ENCODE measurements around the gene DPP6.

Gene DPP6

DNA sequence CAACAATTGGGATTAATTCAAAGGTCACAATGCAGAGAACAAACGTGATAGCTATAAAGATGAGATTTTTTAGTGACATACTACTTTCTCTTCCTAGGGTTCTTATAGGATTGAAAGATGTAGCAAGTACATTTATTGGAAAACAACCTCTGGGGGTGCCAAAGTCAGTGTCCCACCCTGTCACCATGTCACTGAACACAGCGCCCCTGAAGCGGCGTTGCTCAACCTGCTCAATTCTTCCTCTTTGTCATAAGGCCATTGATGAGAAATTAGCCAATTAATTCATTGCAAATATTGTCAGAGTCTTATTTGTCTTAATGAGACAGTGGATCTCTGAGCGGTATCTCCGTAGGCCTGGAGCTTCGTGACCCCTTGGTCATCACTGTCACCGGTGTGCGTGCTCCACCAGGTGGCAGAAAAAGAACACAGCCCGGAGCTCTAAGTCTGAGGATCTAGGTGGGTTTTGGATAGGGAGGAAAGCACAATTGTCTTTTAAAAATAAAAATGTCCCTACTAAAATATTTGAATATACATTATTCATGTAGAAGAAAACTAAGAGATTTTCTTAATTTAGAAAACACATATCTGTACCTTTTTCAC, 588.2 kb downstream of the DPP6 start:
- H3K4me3 ChIP-seq (ENCODE audit: low read depth, low read length) = no peak overlapping the region
- no peak overlapping the region for H3K27ac ChIP-seq (ENCODE audit: low read depth, low read length)
- H3K9ac ChIP-seq (ENCODE audit: low read depth, low read length) = no peak overlapping the region
- H3K9me3 ChIP-seq (ENCODE audit: control insufficient read depth, insufficient read depth, low read length) = no peaks in the 10 kb centered on the region
- no peaks in the 10 kb centered on the region for H3K36me3 ChIP-seq (ENCODE audit: control insufficient read depth, insufficient read depth, low read length)
- H3K27me3 ChIP-seq (ENCODE audit: control insufficient read depth, insufficient read depth, low read length) = no peaks in the 10 kb centered on the region
- H3K4me1 ChIP-seq (ENCODE audit: control insufficient read depth, insufficient read depth, low read length) = peaks cover 12% of the 10 kb centered on the region

DNA sequence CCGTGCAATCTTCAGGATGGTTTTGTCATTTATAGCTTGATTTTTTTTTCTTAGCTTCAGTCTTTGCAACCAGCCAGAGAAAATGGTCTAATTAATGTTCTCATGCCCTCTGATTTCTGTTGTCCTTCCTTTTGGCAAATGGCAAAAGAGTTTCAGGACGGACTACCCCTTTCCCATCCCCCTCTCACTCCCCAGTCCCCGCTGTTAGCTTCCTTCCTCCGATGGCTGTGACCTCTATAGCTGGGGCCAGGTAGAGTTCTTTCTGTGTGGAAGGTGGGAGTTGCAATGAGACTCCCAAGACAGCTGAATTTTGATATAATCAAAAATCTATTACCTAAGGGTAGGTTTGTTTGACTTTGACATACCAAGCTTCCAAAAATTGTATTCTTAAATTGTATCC, 588.7 kb downstream of the DPP6 start:
- no peak overlapping the region for H3K9ac ChIP-seq (ENCODE audit: low read depth, low read length)
- H3K9me3 ChIP-seq (ENCODE audit: control insufficient read depth, insufficient read depth, low read length) = no peaks in the 10 kb centered on the region
- H3K27ac ChIP-seq (ENCODE audit: low read depth, low read length) = no peak overlapping the region
- no peak overlapping the region for H3K4me3 ChIP-seq (ENCODE audit: low read depth, low read length)
- H3K27me3 ChIP-seq (ENCODE audit: control insufficient read depth, insufficient read depth, low read length) = no peaks in the 10 kb centered on the region
- H3K4me1 ChIP-seq (ENCODE audit: control insufficient read depth, insufficient read depth, low read length) = peaks cover 12% of the 10 kb centered on the region
- no peaks in the 10 kb centered on the region for H3K36me3 ChIP-seq (ENCODE audit: control insufficient read depth, insufficient read depth, low read length)

DNA sequence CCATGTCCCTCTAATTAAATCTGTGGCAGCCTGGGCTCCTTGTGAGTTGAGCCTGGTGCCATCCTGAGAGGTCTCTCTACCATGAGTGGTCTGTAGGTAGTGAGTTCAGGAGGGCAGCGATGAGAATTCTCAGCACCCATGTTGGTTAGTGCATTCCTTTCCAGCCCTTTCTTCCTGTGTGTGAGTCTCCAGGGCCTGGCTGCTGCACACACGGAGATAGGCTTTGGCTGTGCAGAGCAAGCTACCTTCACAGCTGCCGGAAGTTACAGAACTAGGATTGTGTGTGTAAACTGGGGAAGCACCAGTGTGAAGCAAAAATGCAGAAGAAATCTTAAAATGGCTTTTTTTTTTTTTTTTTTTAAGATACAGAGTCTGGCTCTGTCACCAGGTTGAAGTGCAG, 592.2 kb downstream of the DPP6 start:
- no peaks in the 10 kb centered on the region for H3K36me3 ChIP-seq (ENCODE audit: control insufficient read depth, insufficient read depth, low read length)
- H3K27me3 ChIP-seq (ENCODE audit: control insufficient read depth, insufficient read depth, low read length) = no peaks in the 10 kb centered on the region
- H3K4me1 ChIP-seq (ENCODE audit: control insufficient read depth, insufficient read depth, low read length) = 0 out of 2 replicates have a peak, but pooled peaks cover 3% of the 10 kb centered on the region
- no peak overlapping the region for H3K9ac ChIP-seq (ENCODE audit: low read depth, low read length)
- no peaks in the 10 kb centered on the region for H3K9me3 ChIP-seq (ENCODE audit: control insufficient read depth, insufficient read depth, low read length)
- H3K4me3 ChIP-seq (ENCODE audit: low read depth, low read length) = no peak overlapping the region
- no peak overlapping the region for H3K27ac ChIP-seq (ENCODE audit: low read depth, low read length)

DNA sequence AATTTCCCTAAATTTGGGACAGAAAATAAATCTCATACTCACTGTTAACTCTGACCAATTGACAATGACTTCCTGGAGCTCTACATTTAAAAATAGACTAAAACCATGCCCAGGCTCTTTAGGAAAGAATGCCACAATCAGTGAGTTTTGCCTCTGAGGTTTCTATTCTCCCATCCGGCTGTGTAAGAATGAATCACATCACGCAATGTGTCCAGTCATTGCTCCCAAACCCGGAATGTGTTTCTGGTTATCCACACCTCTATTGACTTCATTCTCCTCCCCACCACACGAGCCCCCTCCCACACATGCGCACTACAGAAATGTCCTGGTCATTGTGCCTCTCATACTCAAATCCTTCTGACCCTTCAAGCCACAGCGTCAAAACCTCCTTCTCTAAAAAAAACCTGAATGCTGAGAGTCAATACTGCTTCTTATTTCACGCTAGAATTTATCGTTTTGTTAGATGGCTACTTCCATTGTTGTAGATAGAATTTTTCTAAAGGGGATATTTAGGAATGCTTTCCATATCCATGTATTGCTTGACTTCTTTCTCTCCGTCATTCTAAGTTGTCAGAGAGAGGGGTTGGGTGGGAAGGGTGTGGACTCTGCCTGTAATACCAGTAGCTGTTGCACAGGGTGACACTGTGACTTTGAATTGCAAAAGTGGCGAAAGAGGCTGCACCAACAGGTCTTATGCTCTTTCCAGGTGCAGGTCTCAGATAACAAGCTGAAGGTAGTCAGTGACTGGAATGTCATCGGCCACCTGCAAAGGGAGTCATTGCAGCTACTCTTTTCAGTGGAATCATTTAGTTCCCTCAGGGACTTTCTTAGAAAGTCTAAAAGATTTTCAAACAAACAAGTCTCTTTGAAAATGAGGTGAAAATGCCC, 594.2 kb downstream of the DPP6 start:
- no peak overlapping the region for H3K4me3 ChIP-seq (ENCODE audit: low read depth, low read length)
- peaks cover 3% of the 10 kb centered on the region; the same call in 1 of the 2 replicates for H3K9me3 ChIP-seq (ENCODE audit: control insufficient read depth, insufficient read depth, low read length)
- no peak overlapping the region for H3K9ac ChIP-seq (ENCODE audit: low read depth, low read length)
- H3K4me1 ChIP-seq (ENCODE audit: control insufficient read depth, insufficient read depth, low read length) = no peaks in the 10 kb centered on the region
- H3K36me3 ChIP-seq (ENCODE audit: control insufficient read depth, insufficient read depth, low read length) = no peaks in the 10 kb centered on the region
- H3K27ac ChIP-seq (ENCODE audit: low read depth, low read length) = no peak overlapping the region
- no peaks in the 10 kb centered on the region for H3K27me3 ChIP-seq (ENCODE audit: control insufficient read depth, insufficient read depth, low read length)

DNA sequence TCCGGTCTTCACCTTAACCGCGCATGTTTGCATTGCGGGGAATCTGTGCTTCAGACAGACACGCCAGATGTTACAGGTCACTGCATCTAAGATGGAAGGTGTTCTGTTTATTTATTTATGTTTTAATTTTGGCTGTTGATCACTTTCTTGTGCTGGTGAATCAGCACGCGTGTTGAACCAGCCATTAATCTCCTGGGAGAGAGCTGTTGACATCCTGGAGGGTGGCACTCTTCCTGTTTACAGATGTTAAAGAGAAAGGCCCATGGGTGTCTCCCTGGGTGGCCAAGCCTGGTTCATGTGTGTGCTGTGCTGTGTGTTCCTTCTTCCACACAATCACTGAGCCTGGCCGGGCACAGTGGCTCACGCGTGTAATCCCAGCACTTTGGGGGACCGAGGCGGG, 595.4 kb downstream of the DPP6 start:
- no peaks in the 10 kb centered on the region for H3K36me3 ChIP-seq (ENCODE audit: control insufficient read depth, insufficient read depth, low read length)
- no peaks in the 10 kb centered on the region for H3K27me3 ChIP-seq (ENCODE audit: control insufficient read depth, insufficient read depth, low read length)
- H3K4me3 ChIP-seq (ENCODE audit: low read depth, low read length) = no peak overlapping the region
- H3K4me1 ChIP-seq (ENCODE audit: control insufficient read depth, insufficient read depth, low read length) = no peaks in the 10 kb centered on the region
- H3K9me3 ChIP-seq (ENCODE audit: control insufficient read depth, insufficient read depth, low read length) = peaks cover 3% of the 10 kb centered on the region; the same call in 1 of the 2 replicates
- H3K27ac ChIP-seq (ENCODE audit: low read depth, low read length) = no peak overlapping the region
- no peak overlapping the region for H3K9ac ChIP-seq (ENCODE audit: low read depth, low read length)

DNA sequence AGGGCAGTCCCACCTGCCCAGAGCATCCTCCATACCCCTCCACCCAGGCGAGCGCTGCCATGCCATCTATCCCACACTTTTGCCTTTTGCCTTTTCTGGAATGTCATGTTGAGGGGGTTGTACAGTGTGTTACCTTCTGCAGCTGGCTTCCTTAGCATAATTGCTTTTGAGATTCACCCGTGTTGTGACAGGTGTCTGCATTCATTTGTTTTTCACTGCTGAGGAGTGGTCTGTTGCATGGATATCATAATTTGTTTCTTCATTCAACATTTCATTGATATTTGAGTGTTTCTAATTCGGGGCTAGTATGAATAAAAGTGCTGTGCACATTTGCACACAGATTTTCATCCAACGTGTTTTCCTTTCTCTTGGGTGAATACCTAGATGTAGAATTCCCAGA, 596.8 kb downstream of the DPP6 start:
- Histone ChIP-seq H3K4me1 (ENCODE audit: control insufficient read depth, insufficient read depth, low read length) (no peaks in the 10 kb centered on the region), H3K9ac (ENCODE audit: low read depth, low read length) (no peak overlapping the region), H3K36me3 (ENCODE audit: control insufficient read depth, insufficient read depth, low read length) (no peaks in the 10 kb centered on the region), H3K27ac (ENCODE audit: low read depth, low read length) (no peak overlapping the region), H3K27me3 (ENCODE audit: control insufficient read depth, insufficient read depth, low read length) (no peaks in the 10 kb centered on the region), H3K4me3 (ENCODE audit: low read depth, low read length) (no peak overlapping the region), H3K9me3 (ENCODE audit: control insufficient read depth, insufficient read depth, low read length) (peaks cover 3% of the 10 kb centered on the region; the same call in 1 of the 2 replicates)

DNA sequence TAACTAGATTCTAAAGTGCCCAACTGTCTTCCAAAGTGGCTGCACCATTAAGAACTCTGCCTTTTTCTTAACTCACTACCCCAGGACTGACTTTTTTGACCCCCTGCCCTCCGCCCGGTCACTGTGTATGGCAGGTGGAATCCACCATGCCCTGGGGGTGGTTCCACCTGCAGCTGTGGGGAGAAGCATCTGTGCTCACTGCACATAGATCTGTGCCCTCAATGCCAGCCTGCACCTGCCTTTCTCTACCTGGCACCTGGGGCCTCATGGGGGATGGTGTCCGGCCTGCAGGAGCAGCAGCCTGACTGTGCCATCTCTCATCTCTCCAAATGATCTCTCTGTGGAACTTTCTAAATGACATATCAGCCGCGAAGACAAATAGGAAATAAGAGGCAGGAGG, 597.2 kb downstream of the DPP6 start:
- no peak overlapping the region for H3K4me3 ChIP-seq (ENCODE audit: low read depth, low read length)
- H3K9ac ChIP-seq (ENCODE audit: low read depth, low read length) = no peak overlapping the region
- no peaks in the 10 kb centered on the region for H3K27me3 ChIP-seq (ENCODE audit: control insufficient read depth, insufficient read depth, low read length)
- H3K4me1 ChIP-seq (ENCODE audit: control insufficient read depth, insufficient read depth, low read length) = no peaks in the 10 kb centered on the region
- no peak overlapping the region for H3K27ac ChIP-seq (ENCODE audit: low read depth, low read length)
- H3K9me3 ChIP-seq (ENCODE audit: control insufficient read depth, insufficient read depth, low read length) = peaks cover 3% of the 10 kb centered on the region; the same call in 1 of the 2 replicates
- no peaks in the 10 kb centered on the region for H3K36me3 ChIP-seq (ENCODE audit: control insufficient read depth, insufficient read depth, low read length)

DNA sequence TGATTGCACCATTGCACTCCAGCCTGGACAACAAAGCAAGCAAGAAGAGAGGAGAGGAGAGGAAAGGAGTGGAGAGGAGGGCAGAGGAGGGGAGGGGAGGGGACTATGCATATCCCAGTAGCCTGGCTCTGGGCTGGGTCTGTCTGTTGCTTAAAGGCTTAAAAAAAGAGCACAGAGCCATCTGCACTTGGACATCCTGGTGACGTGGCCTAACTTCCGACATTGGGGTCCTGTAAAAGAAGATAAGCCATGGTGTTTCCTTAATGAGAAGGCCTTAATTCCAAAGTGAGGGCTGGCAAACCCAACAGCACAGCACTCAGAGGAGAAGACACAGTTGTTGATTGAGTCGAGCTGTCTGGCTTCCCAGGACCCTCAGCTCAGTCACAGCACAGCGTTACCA, 598.1 kb downstream of the DPP6 start:
- H3K9ac ChIP-seq (ENCODE audit: low read depth, low read length) = no peak overlapping the region
- H3K36me3 ChIP-seq (ENCODE audit: control insufficient read depth, insufficient read depth, low read length) = no peaks in the 10 kb centered on the region
- no peak overlapping the region for H3K27ac ChIP-seq (ENCODE audit: low read depth, low read length)
- H3K4me1 ChIP-seq (ENCODE audit: control insufficient read depth, insufficient read depth, low read length) = no peaks in the 10 kb centered on the region
- H3K27me3 ChIP-seq (ENCODE audit: control insufficient read depth, insufficient read depth, low read length) = no peaks in the 10 kb centered on the region
- H3K9me3 ChIP-seq (ENCODE audit: control insufficient read depth, insufficient read depth, low read length) = peaks cover 3% of the 10 kb centered on the region; the same call in 1 of the 2 replicates
- H3K4me3 ChIP-seq (ENCODE audit: low read depth, low read length) = no peak overlapping the region

DNA sequence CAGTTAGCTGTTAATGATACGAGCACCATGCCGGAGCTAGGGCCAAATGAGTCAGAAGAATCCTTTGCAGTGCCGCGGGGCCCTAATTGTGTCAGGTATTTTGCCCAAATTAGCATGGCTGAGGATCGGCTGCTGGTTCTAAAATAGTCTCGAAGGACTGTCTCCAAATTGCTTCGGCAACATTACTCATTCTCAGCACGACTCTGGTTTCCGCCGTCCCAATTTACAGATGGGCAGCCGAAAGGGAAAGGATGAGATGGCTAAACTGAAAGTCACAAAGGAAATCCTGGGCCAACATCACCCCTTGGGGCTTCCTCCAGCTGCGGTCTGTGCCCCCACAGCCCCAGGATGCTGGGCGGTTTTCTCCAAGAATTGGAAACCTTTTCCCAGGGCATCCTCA, 599.3 kb downstream of the DPP6 start:
- peaks cover 3% of the 10 kb centered on the region; the same call in 1 of the 2 replicates for H3K9me3 ChIP-seq (ENCODE audit: control insufficient read depth, insufficient read depth, low read length)
- H3K27me3 ChIP-seq (ENCODE audit: control insufficient read depth, insufficient read depth, low read length) = no peaks in the 10 kb centered on the region

DNA sequence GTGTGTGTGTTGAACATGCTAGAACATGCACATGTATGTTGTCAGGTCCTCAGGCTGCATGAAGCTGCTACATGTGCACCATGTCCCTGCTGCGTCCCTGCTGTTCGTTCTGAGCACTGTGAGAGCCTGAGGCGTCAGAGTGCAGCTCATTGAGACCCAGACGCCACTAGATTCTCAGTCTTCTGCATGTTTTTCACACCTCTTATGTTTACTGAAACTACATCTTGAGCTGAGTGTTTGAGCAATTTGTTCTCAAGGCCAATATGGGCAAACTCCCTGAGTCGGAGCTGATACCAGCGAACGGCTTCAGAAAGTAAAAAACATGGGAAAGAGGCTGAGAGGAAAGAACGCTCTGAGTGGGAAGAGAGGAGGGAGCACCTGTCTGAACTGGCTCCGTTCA, 600.4 kb downstream of the DPP6 start:
- H3K4me1 ChIP-seq (ENCODE audit: control insufficient read depth, insufficient read depth, low read length) = no peaks in the 10 kb centered on the region
- no peak overlapping the region for H3K9ac ChIP-seq (ENCODE audit: low read depth, low read length)
- no peaks in the 10 kb centered on the region for H3K36me3 ChIP-seq (ENCODE audit: control insufficient read depth, insufficient read depth, low read length)
- no peak overlapping the region for H3K4me3 ChIP-seq (ENCODE audit: low read depth, low read length)
- peaks cover 3% of the 10 kb centered on the region; the same call in 1 of the 2 replicates for H3K9me3 ChIP-seq (ENCODE audit: control insufficient read depth, insufficient read depth, low read length)
- no peaks in the 10 kb centered on the region for H3K27me3 ChIP-seq (ENCODE audit: control insufficient read depth, insufficient read depth, low read length)
- H3K27ac ChIP-seq (ENCODE audit: low read depth, low read length) = no peak overlapping the region

More for the DNA sequence above, 599.3 kb downstream of the DPP6 start:
- no peak overlapping the region for H3K9ac ChIP-seq (ENCODE audit: low read depth, low read length)
- no peaks in the 10 kb centered on the region for H3K4me1 ChIP-seq (ENCODE audit: control insufficient read depth, insufficient read depth, low read length)
- H3K4me3 ChIP-seq (ENCODE audit: low read depth, low read length) = no peak overlapping the region
- no peaks in the 10 kb centered on the region for H3K36me3 ChIP-seq (ENCODE audit: control insufficient read depth, insufficient read depth, low read length)
- no peak overlapping the region for H3K27ac ChIP-seq (ENCODE audit: low read depth, low read length)

DNA sequence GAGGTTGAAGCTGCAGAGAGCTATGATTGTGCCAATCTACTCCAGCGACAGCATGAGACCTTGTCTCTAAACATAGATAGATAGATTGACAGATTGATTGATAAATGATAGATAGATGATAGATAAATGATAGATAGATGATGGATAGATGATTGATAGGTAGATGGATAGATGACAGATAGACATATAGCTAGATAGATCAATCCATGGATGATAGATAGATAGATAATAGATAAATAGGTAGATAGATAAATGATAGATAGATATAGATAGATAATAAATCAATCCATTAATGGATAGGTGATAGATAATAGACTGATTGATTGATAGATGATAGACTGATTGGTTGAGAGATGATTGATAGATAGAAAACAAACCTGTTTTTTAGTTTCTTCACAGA, 601.1 kb downstream of the DPP6 start:
- Histone ChIP-seq H3K4me1 (ENCODE audit: control insufficient read depth, insufficient read depth, low read length) (no peaks in the 10 kb centered on the region), H3K9ac (ENCODE audit: low read depth, low read length) (no peak overlapping the region), H3K27me3 (ENCODE audit: control insufficient read depth, insufficient read depth, low read length) (no peaks in the 10 kb centered on the region), H3K9me3 (ENCODE audit: control insufficient read depth, insufficient read depth, low read length) (peaks cover 3% of the 10 kb centered on the region; the same call in 1 of the 2 replicates), H3K4me3 (ENCODE audit: low read depth, low read length) (no peak overlapping the region), H3K27ac (ENCODE audit: low read depth, low read length) (no peak overlapping the region), H3K36me3 (ENCODE audit: control insufficient read depth, insufficient read depth, low read length) (no peaks in the 10 kb centered on the region)
